CD14-positive monocyte (primary cell): ENCODE results near the gene OSBPL2. TPM values are rescaled to one million over a fixed set of nuclear protein-coding genes. Genes with fewer than 3 reads are reported as not detected.

Experiments
- DNase-seq, 3 donors: peaks; one replicate each; pipeline ENCODE4 v3.0.0-alpha.2; 2011 to 2022
- H2AFZ ChIP-seq: 2 replicates; pipeline ENCODE4 v1.6.0; 2012; ENCODE audit warnings: mild to moderate bottlenecking, low read depth, low read length, inconsistent platforms; ENCODE audit not compliant: insufficient read depth, poor library complexity, severe bottlenecking
- H3K27ac ChIP-seq, 2 donors: 1 replicate in 1 of 2; 2 replicates in 1 of 2; pipeline ENCODE4 v1.5.1; 2012 to 2013; ENCODE audit warnings: low read length in 2 of 2, control low read depth in 1 of 2, inconsistent platforms in 1 of 2, low read depth in 1 of 2, mild to moderate bottlenecking in 1 of 2
- H3K27me3 ChIP-seq, 2 donors: one replicate each; pipeline versions ENCODE4 v1.6.0 to v1.6.1; 2011 to 2013; ENCODE audit warnings: low read length in 2 of 2; ENCODE audit not compliant: control insufficient read depth in 2 of 2, insufficient read depth in 2 of 2
- H3K36me3 ChIP-seq, 2 donors: replicated peaks in 1 of 2; 1 replicate in 1 of 2; 2 replicates in 1 of 2; pipeline versions ENCODE4 v1.5.1 to v1.6.1; 2012 to 2013; ENCODE audit warnings: low read length in 2 of 2, control low read depth in 1 of 2, inconsistent platforms in 1 of 2, mild to moderate bottlenecking in 1 of 2; ENCODE audit not compliant: insufficient read depth in 2 of 2, control insufficient read depth in 1 of 2
- H3K4me1 ChIP-seq, 2 donors: 1 replicate in 1 of 2; 2 replicates in 1 of 2; pipeline versions ENCODE4 v1.5.1 to v1.6.1; 2012 to 2013; ENCODE audit warnings: low read length in 2 of 2, control low read depth in 1 of 2, inconsistent platforms in 1 of 2, mild to moderate bottlenecking in 1 of 2, moderate library complexity in 1 of 2; ENCODE audit not compliant: insufficient read depth in 2 of 2, control insufficient read depth in 1 of 2
- H3K4me2 ChIP-seq: replicated peaks from 2 replicates; pipeline ENCODE3; 2012; ENCODE audit warnings: low read length, moderate library complexity, mild to moderate bottlenecking; ENCODE audit not compliant: poor library complexity, severe bottlenecking; ENCODE audit errors: extremely low read depth
- H3K4me3 ChIP-seq, 3 experiments: fragments of 200-600 bp in 1 of 3; sonication (generic) in 1 of 3; replicated peaks in 1 of 3; 1 replicate in 2 of 3; 2 replicates in 1 of 3; pipeline ENCODE4 v1.5.1; 2011 to 2013; ENCODE audit warnings: low read length in 3 of 3, mild to moderate bottlenecking in 3 of 3, control low read depth in 2 of 3, low read depth in 2 of 3, inconsistent platforms in 1 of 3, moderate library complexity in 1 of 3
- H3K79me2 ChIP-seq: 2 replicates; pipeline ENCODE4 v1.6.0; 2012; ENCODE audit warnings: mild to moderate bottlenecking, control low read depth, inconsistent platforms, low read length, moderate library complexity; ENCODE audit not compliant: insufficient read depth
- H3K9ac ChIP-seq: 2 replicates; pipeline ENCODE4 v1.6.0; 2017; ENCODE audit warnings: low read length, mild to moderate bottlenecking; ENCODE audit not compliant: insufficient read depth, poor library complexity, severe bottlenecking
- H3K9me3 ChIP-seq, 2 donors: replicated peaks in 1 of 2; 1 replicate in 1 of 2; 2 replicates in 1 of 2; pipeline versions ENCODE4 v1.5.1 to v1.6.1; 2012 to 2013; ENCODE audit warnings: low read length in 2 of 2, control low read depth in 1 of 2; ENCODE audit not compliant: control insufficient read depth in 1 of 2, insufficient read depth in 1 of 2
- H4K20me1 ChIP-seq: 2 replicates; pipeline ENCODE4 v1.6.0; 2012; ENCODE audit warnings: mild to moderate bottlenecking, low read length, control low read depth, moderate library complexity; ENCODE audit not compliant: insufficient read depth
- H3K27ac Mint-ChIP-seq, 7 donors: one replicate each; pipeline ENCODE4 v1.8.0; 2020; ENCODE audit warnings: mild to moderate bottlenecking in 7 of 7, mixed read lengths in 7 of 7, moderate library complexity in 6 of 7, inconsistent platforms in 2 of 7
- H3K27me3 Mint-ChIP-seq, 3 donors: one replicate each; pipeline ENCODE4 v1.8.0; 2021 to 2022; ENCODE audit warnings: low read depth in 3 of 3, mild to moderate bottlenecking in 3 of 3, mixed read lengths in 3 of 3, moderate library complexity in 3 of 3, inconsistent platforms in 1 of 3
- H3K36me3 Mint-ChIP-seq, 2 donors: one replicate each; pipeline ENCODE4 v1.8.0; 2020; ENCODE audit warnings: mixed read lengths in 2 of 2, inconsistent platforms in 1 of 2, mild to moderate bottlenecking in 1 of 2
- H3K4me1 Mint-ChIP-seq: one replicate; pipeline ENCODE4 v1.8.0; 2020; ENCODE audit warnings: mild to moderate bottlenecking, mixed read lengths
- H3K4me3 Mint-ChIP-seq, 2 donors: one replicate each; pipeline ENCODE4 v1.8.0; 2020; ENCODE audit warnings: mild to moderate bottlenecking in 2 of 2, mixed read lengths in 2 of 2, moderate library complexity in 1 of 2
- H3K9me3 Mint-ChIP-seq, 7 donors: one replicate each; pipeline ENCODE4 v1.8.0; 2020 to 2022; ENCODE audit warnings: mixed read lengths in 7 of 7, mild to moderate bottlenecking in 6 of 7, moderate library complexity in 6 of 7, inconsistent platforms in 2 of 7
- WGBS: methylation state at CpG from one replicate; pipeline ENCODE4 v1.1.5; 2013; ENCODE audit warnings: missing lambda C conversion rate; ENCODE audit not compliant: insufficient coverage; 5-methylcytosine and 5-hydroxymethylcytosine counted together
- intact Hi-C, 2 donors: fragments of 100-400 bp; cut with micrococcal nuclease; formaldehyde crosslinking; loops; one replicate each; pipeline versions ENCODE4 v1.15.0 to v1.15.1; 2023
- polyA plus RNA-seq, 3 donors: library from polyadenylated mRNA; depleted of rRNA in 1 of 3; unstranded in 2 of 3; stranded (reverse) in 1 of 3; fragments of 300-500 nt in 2 of 3; fragments of >200 nt in 1 of 3; fragmentation: Illumina TruSeq in 2 of 3; gene quantifications; 1 replicate in 2 of 3; 2 replicates in 1 of 3; pipeline ENCODE4 v1.2.3, GENCODE V29; 2012 to 2021
- TF ChIP-seq, protein P1 (sequence below): fragments of 200-600 bp; IDR thresholded peaks from one replicate; pipeline ENCODE4 v1.8.0; 2022; ENCODE audit warnings: antibody characterized with exemption, mild to moderate bottlenecking

The OSBPL2 gene
- polyA plus RNA-seq, 3 donors = 12.9 to 29.1 (median 17.9) TPM

DNA sequence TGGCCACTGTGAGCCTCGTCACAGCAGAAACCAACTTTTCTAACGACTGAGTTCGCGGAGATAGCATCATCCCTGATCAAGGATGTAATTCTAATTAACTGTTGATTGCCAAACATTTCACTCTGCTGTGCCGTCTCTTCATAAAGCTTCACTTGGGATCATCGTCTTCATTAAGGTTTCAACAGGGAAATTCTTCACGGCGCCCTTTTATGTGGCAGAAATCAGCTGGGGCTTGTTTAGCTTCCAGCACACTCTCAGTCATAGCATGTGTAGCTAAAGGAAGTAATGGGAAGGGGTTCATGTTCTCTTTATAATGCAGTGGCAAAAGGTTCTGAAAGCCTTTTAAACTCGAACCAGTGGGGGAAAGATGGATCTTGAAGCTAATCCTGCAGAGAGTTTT is 55.6 kb downstream of the OSBPL2 start:
- Mint-ChIP-seq H3K36me3 (peaks cover 49 to 71% of the 10 kb centered on the region in 2 donors), H3K4me3 (no peak overlapping the region), H3K9me3 (no peaks in the 10 kb centered on the region), H3K27ac (no peak overlapping the region), H3K4me1 (no peaks in the 10 kb centered on the region), H3K27me3 (no peaks in the 10 kb centered on the region)
- Histone ChIP-seq H3K4me3 (no peak overlapping the region), H2AFZ (no peak overlapping the region), H3K27me3 (no peaks in the 10 kb centered on the region), H3K36me3 (peaks cover 62 to 78% of the 10 kb centered on the region in 2 donors), H3K9me3 (no peaks in the 10 kb centered on the region), H3K4me1 (no peaks in the 10 kb centered on the region), H3K4me2 (no peak overlapping the region), H3K79me2 (no peaks in the 10 kb centered on the region), H3K27ac (no peak overlapping the region), H4K20me1 (no peaks in the 10 kb centered on the region), H3K9ac (no peak overlapping the region)
- intact Hi-C loops = no loop called here
- no peak for DNase-seq
- TF ChIP-seq, protein P1, sequence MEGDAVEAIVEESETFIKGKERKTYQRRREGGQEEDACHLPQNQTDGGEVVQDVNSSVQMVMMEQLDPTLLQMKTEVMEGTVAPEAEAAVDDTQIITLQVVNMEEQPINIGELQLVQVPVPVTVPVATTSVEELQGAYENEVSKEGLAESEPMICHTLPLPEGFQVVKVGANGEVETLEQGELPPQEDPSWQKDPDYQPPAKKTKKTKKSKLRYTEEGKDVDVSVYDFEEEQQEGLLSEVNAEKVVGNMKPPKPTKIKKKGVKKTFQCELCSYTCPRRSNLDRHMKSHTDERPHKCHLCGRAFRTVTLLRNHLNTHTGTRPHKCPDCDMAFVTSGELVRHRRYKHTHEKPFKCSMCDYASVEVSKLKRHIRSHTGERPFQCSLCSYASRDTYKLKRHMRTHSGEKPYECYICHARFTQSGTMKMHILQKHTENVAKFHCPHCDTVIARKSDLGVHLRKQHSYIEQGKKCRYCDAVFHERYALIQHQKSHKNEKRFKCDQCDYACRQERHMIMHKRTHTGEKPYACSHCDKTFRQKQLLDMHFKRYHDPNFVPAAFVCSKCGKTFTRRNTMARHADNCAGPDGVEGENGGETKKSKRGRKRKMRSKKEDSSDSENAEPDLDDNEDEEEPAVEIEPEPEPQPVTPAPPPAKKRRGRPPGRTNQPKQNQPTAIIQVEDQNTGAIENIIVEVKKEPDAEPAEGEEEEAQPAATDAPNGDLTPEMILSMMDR = no peak
- WGBS = 95% methylated on average over 7 of the region's 9 CpGs

DNA sequence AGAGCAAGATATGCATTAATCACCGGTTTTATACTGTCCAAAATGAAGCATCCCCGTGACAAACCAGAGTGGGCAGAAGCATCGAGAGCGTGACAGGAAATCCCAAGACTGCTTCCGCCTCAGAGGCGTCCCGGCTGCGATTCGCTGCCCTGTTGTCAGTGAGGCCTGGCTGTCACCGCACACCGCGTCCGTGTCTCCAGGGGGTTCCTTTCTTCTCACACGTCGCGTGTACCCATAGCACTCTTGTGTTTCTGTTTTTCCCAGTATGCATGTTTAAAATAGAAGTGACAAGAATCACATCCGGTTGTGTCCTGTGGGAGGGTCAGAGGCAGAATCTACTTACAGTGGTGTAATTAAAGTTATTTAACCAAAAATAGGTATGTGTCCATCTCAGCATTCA is 56.2 kb downstream of the OSBPL2 start:
- Mint-ChIP-seq H3K27ac (no peak overlapping the region), H3K4me3 (no peak overlapping the region)
- peaks cover 56 to 72% of the 10 kb centered on the region in 2 donors for H3K36me3 ChIP-seq

More for the DNA sequence above, 56.2 kb downstream of the OSBPL2 start:
- intact Hi-C loops = no loop called here
- Histone ChIP-seq H3K27ac (no peak overlapping the region), H3K27me3 (no peaks in the 10 kb centered on the region), H2AFZ (no peak overlapping the region), H4K20me1 (no peaks in the 10 kb centered on the region), H3K4me2 (no peak overlapping the region), H3K9me3 (no peaks in the 10 kb centered on the region), H3K4me3 (no peak overlapping the region), H3K9ac (no peak overlapping the region), H3K79me2 (no peaks in the 10 kb centered on the region), H3K4me1 (no peaks in the 10 kb centered on the region)
- peaks cover 47 to 71% of the 10 kb centered on the region in 2 donors for H3K36me3 Mint-ChIP-seq
- H3K9me3 Mint-ChIP-seq = no peaks in the 10 kb centered on the region
- no peaks in the 10 kb centered on the region for H3K27me3 Mint-ChIP-seq
- TF ChIP-seq, protein P1 = no peak
- DNase-seq = no peak
- 97% methylated on average over 12 of the region's 17 CpGs for WGBS
- no peaks in the 10 kb centered on the region for H3K4me1 Mint-ChIP-seq
